Large intestine (tissue), 3 donors: ENCODE measurements around the gene UBL4B. TPM values are rescaled to one million over a fixed set of nuclear protein-coding genes. Genes with fewer than 3 reads are reported as not detected.

Experiments used
- DNase-seq, 2 donors: peaks; one replicate each; pipeline versions ENCODE4 v3.0.0 to v3.0.0-alpha.2; 2013
- H3K27ac ChIP-seq: one replicate; pipeline ENCODE4 v1.5.1; 2013; ENCODE audit warnings: low read length
- H3K27me3 ChIP-seq: 2 replicates; pipeline ENCODE4 v1.6.1; 2013; ENCODE audit warnings: low read length; ENCODE audit not compliant: control insufficient read depth, insufficient read depth
- H3K36me3 ChIP-seq: 2 replicates; pipeline ENCODE4 v1.6.1; 2013; ENCODE audit warnings: low read length; ENCODE audit not compliant: control insufficient read depth, insufficient read depth
- H3K4me1 ChIP-seq: one replicate; pipeline ENCODE4 v1.6.1; 2013; ENCODE audit warnings: low read length; ENCODE audit not compliant: control insufficient read depth, insufficient read depth
- H3K4me3 ChIP-seq: one replicate; pipeline ENCODE4 v1.5.1; 2013; ENCODE audit warnings: low read length
- H3K9me3 ChIP-seq: one replicate; pipeline ENCODE4 v1.6.1; 2013; ENCODE audit warnings: mild to moderate bottlenecking, low read depth, low read length, moderate library complexity; ENCODE audit not compliant: control insufficient read depth
- WGBS: methylation state at CpG from one replicate; pipeline ENCODE4 v1.1.5; 2013; ENCODE audit warnings: low lambda C conversion rate; ENCODE audit not compliant: insufficient coverage; 5-methylcytosine and 5-hydroxymethylcytosine counted together
- polyA plus RNA-seq: library from polyadenylated mRNA; unstranded; fragments of 120-200 nt; gene quantifications from one replicate; pipeline ENCODE4 v1.2.1, GENCODE V29; 2013

UBL4B gene
- polyA plus RNA-seq, 1 donor: not detected

- no peaks in the 10 kb centered on the region for H3K9me3 ChIP-seq
Measured at GRCh38 chr1:110097507-110098221, 14.6 kb upstream of the UBL4B start.

GRCh38 chr1:110098222-110099026 lies 13.8 kb upstream of the UBL4B start:
- Histone ChIP-seq H3K4me1 (no peaks in the 10 kb centered on the region), H3K27ac (no peak overlapping the region), H3K9me3 (no peaks in the 10 kb centered on the region), H3K4me3 (no peak overlapping the region), H3K36me3 (no peaks in the 10 kb centered on the region), H3K27me3 (peaks cover 50% of the 10 kb centered on the region)
- WGBS: no CpG with 5 or more reads among the region's 9 CpGs
- no peak for DNase-seq

More at GRCh38 chr1:110097507-110098221, 14.6 kb upstream of the UBL4B start:
- Histone ChIP-seq H3K27me3 (peaks cover 56% of the 10 kb centered on the region), H3K36me3 (no peaks in the 10 kb centered on the region), H3K4me1 (no peaks in the 10 kb centered on the region), H3K4me3 (no peak overlapping the region), H3K27ac (no peak overlapping the region)
- WGBS: 90% methylated on average over 2 of the region's 11 CpGs
- no peak for DNase-seq

GRCh38 chr1:110100335-110100734 lies 11.9 kb upstream of the UBL4B start:
- H3K9me3 ChIP-seq: no peaks in the 10 kb centered on the region
- H3K27me3 ChIP-seq: peaks cover 33% of the 10 kb centered on the region
- WGBS: no CpG with 5 or more reads among the region's 2 CpGs
- no peaks in the 10 kb centered on the region for H3K4me1 ChIP-seq
- H3K4me3 ChIP-seq: no peak overlapping the region
- DNase-seq: no peak
- H3K27ac ChIP-seq: no peak overlapping the region
- H3K36me3 ChIP-seq: no peaks in the 10 kb centered on the region

- no peak overlapping the region for H3K4me3 ChIP-seq
- no peak overlapping the region for H3K27ac ChIP-seq
- DNase-seq: no peak
- no CpG with 5 or more reads among the region's 7 CpGs for WGBS
- no peaks in the 10 kb centered on the region for H3K36me3 ChIP-seq
- no peaks in the 10 kb centered on the region for H3K4me1 ChIP-seq
- H3K9me3 ChIP-seq: no peaks in the 10 kb centered on the region
- H3K27me3 ChIP-seq: peaks cover 25% of the 10 kb centered on the region
Measured at GRCh38 chr1:110102081-110102480, 10.2 kb upstream of the UBL4B start.

- WGBS: no CpG with 5 or more reads among the region's 8 CpGs
- DNase-seq: peak; percentile 50 to 52
- no peaks in the 10 kb centered on the region for H3K36me3 ChIP-seq
- peaks cover 35% of the 10 kb centered on the region for H3K27me3 ChIP-seq
- H3K4me3 ChIP-seq: no peak overlapping the region
- no peak overlapping the region for H3K27ac ChIP-seq
- no peaks in the 10 kb centered on the region for H3K9me3 ChIP-seq
- no peaks in the 10 kb centered on the region for H3K4me1 ChIP-seq
Measured at GRCh38 chr1:110106013-110106941, 6.0 kb upstream of the UBL4B start.

- WGBS: 50% methylated on average over 2 of the region's 7 CpGs
- Histone ChIP-seq H3K27me3 (peaks cover 42% of the 10 kb centered on the region), H3K9me3 (no peaks in the 10 kb centered on the region), H3K4me3 (no peak overlapping the region), H3K36me3 (no peaks in the 10 kb centered on the region), H3K27ac (no peak overlapping the region), H3K4me1 (no peaks in the 10 kb centered on the region)
- no peak for DNase-seq
Measured at GRCh38 chr1:110107867-110108469, 4.3 kb upstream of the UBL4B start.

GRCh38 chr1:110111081-110111480 lies 1.2 kb upstream of the UBL4B start:
- no peak for DNase-seq
- H3K4me1 ChIP-seq: no peaks in the 10 kb centered on the region
- no CpG with 5 or more reads among the region's 4 CpGs for WGBS
- H3K27me3 ChIP-seq: peaks cover 71% of the 10 kb centered on the region
- H3K36me3 ChIP-seq: no peaks in the 10 kb centered on the region
- H3K4me3 ChIP-seq: no peak overlapping the region
- no peaks in the 10 kb centered on the region for H3K9me3 ChIP-seq
- no peak overlapping the region for H3K27ac ChIP-seq

GRCh38 chr1:110112656-110113055 lies 413 bp downstream of the UBL4B start:
- no CpG with 5 or more reads among the region's 9 CpGs for WGBS

GRCh38 chr1:110113551-110113950 lies 1.3 kb downstream of the UBL4B start:
- no peak overlapping the region for H3K4me3 ChIP-seq
- no peaks in the 10 kb centered on the region for H3K9me3 ChIP-seq
- no CpG with 5 or more reads among the region's 5 CpGs for WGBS
- no peak for DNase-seq
- peaks cover 72% of the 10 kb centered on the region for H3K27me3 ChIP-seq
- H3K27ac ChIP-seq: no peak overlapping the region
- H3K36me3 ChIP-seq: no peaks in the 10 kb centered on the region
- no peaks in the 10 kb centered on the region for H3K4me1 ChIP-seq

More at GRCh38 chr1:110112656-110113055, 413 bp downstream of the UBL4B start:
- Histone ChIP-seq H3K4me1 (no peaks in the 10 kb centered on the region), H3K4me3 (no peak overlapping the region), H3K36me3 (no peaks in the 10 kb centered on the region), H3K27me3 (peaks cover 75% of the 10 kb centered on the region), H3K9me3 (no peaks in the 10 kb centered on the region), H3K27ac (no peak overlapping the region)
- DNase-seq: no peak

- WGBS: no CpG with 5 or more reads among the region's 5 CpGs
- no peaks in the 10 kb centered on the region for H3K36me3 ChIP-seq
- H3K4me3 ChIP-seq: no peak overlapping the region
- H3K4me1 ChIP-seq: no peaks in the 10 kb centered on the region
- DNase-seq: no peak
- H3K27ac ChIP-seq: no peak overlapping the region
- no peaks in the 10 kb centered on the region for H3K9me3 ChIP-seq
- H3K27me3 ChIP-seq: peaks cover 72% of the 10 kb centered on the region
Measured at GRCh38 chr1:110114173-110114572, 1.9 kb downstream of the UBL4B start.
